ENCODE measurements around the gene MC3R. TPM values are rescaled to one million over a fixed set of nuclear protein-coding genes. Genes with fewer than 3 reads are reported as not detected.

The MC3R gene
- total RNA-seq, 1 donor from 2014 or later, result not detected

DNA sequence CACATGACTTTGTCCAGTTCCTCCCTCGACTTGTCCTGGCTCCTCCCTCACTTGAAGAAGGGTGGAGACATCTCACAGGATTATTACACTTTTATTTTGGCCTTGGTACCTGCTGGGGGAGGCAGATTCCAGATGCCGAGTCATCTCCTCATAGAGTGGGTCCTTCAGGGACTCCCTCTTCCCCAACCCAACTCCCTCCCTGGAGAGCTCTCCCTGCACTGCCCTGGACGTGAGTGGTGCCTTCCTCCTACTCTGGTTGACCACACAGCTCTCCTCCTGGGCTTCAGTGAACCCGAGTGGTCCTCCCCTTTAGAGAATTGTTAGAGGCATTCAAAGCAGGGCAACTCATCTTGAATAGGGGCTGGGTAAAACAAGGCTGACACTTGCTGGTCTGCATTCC lies 40.9 kb upstream of the MC3R start:
- H3K4me1 ChIP-seq, result no peaks in the 10 kb centered on the region
- H3K27ac ChIP-seq, result no peak overlapping the region
- H3K9me3 ChIP-seq, result no peaks in the 10 kb centered on the region
- no peaks in the 10 kb centered on the region for H3K36me3 ChIP-seq
- H3K4me3 ChIP-seq, result no peak overlapping the region
- no peak for ATAC-seq
- peaks cover 3% of the 10 kb centered on the region for H3K27me3 ChIP-seq (ENCODE audit: low read depth)
- no peak for DNase-seq
- intact Hi-C loops (cut with DNase I), result no loop called here
- TF ChIP-seq, protein P1, sequence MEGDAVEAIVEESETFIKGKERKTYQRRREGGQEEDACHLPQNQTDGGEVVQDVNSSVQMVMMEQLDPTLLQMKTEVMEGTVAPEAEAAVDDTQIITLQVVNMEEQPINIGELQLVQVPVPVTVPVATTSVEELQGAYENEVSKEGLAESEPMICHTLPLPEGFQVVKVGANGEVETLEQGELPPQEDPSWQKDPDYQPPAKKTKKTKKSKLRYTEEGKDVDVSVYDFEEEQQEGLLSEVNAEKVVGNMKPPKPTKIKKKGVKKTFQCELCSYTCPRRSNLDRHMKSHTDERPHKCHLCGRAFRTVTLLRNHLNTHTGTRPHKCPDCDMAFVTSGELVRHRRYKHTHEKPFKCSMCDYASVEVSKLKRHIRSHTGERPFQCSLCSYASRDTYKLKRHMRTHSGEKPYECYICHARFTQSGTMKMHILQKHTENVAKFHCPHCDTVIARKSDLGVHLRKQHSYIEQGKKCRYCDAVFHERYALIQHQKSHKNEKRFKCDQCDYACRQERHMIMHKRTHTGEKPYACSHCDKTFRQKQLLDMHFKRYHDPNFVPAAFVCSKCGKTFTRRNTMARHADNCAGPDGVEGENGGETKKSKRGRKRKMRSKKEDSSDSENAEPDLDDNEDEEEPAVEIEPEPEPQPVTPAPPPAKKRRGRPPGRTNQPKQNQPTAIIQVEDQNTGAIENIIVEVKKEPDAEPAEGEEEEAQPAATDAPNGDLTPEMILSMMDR (IDR thresholded peaks at IDR 0.05), result no peak

DNA sequence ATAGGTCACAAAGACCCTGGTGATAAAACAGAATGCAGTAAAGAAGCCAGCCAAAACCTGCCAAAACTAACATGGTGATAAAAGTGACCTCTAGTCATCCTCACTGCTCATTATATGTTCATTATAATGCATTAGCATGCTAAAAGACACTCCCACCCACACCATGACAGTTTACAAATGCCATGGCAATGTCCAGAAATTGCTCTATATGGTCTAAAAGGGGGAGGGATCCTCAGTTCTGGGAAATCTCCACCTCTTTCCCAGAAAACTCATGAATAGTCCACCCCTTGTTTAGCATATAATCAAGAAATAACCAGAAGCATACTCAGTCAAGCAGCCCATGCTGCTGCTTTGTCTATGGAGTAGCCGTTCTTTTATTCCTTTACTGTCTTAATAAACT lies 40.4 kb upstream of the MC3R start:
- peaks cover 3% of the 10 kb centered on the region for H3K27me3 ChIP-seq (ENCODE audit: low read depth)
- H3K9me3 ChIP-seq, result no peaks in the 10 kb centered on the region
- no peaks in the 10 kb centered on the region for H3K4me1 ChIP-seq
- no peak overlapping the region for H3K4me3 ChIP-seq
- no peak for ATAC-seq
- H3K36me3 ChIP-seq, result no peaks in the 10 kb centered on the region
- no peak for DNase-seq
- H3K27ac ChIP-seq, result no peak overlapping the region
- TF ChIP-seq, protein P1 (IDR thresholded peaks at IDR 0.05), result no peak
- intact Hi-C loops (cut with DNase I), result no loop called here

DNA sequence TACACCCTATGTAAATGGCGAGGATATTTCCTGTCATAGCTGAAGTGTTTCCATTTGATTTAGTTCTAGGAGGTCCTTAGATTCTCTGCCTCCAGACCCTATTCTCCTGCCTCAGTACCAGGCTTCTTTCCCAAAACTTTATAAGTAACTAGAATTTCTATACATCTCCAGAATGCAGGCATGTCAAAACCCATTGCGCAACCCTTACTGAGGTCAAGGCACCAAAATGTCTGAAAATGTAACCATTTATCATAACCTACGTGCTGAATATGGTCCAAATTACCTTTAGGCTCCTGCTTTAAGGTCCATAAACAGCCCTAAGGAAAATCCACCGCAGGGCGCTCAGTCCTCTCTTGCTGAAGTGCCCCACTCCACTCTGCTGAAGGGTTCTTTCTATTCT lies 37.5 kb upstream of the MC3R start:
- DNase-seq (no peak), ATAC-seq (no peak)
- H3K9me3 ChIP-seq, result no peaks in the 10 kb centered on the region
- no peak overlapping the region for H3K4me3 ChIP-seq
- H3K4me1 ChIP-seq, result no peaks in the 10 kb centered on the region
- H3K27ac ChIP-seq, result no peak overlapping the region
- TF ChIP-seq, protein P1 (IDR thresholded peaks at IDR 0.05), result no peak
- no peaks in the 10 kb centered on the region for H3K27me3 ChIP-seq (ENCODE audit: low read depth)
- intact Hi-C loops (cut with DNase I), result no loop called here
- no peaks in the 10 kb centered on the region for H3K36me3 ChIP-seq

DNA sequence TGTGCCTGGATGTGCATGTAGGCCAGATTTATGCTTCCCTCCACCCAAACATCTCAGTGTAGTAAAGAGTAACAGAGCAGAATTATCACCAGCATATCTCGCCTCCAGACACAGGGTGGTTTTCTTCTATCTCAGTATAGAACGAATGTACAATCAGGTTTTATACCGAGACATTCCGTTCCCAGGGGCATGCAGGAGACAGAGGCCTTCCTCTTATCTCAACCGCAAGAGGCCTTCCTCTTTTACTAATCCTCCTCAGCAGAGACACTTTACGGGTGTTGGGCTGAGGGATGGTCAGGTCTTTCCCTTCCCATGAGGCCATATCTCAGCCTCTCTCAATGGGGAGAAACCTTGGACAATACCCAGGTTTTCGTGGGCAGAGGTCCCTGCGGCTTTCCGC lies 36.4 kb upstream of the MC3R start:
- H3K4me3 ChIP-seq, result no peak overlapping the region
- no peak overlapping the region for H3K27ac ChIP-seq
- no peaks in the 10 kb centered on the region for H3K4me1 ChIP-seq
- H3K9me3 ChIP-seq, result no peaks in the 10 kb centered on the region
- TF ChIP-seq, protein P1 (IDR thresholded peaks at IDR 0.05), result no peak
- H3K36me3 ChIP-seq, result no peaks in the 10 kb centered on the region
- no peak for ATAC-seq
- intact Hi-C loops (cut with DNase I), result no loop called here
- no peaks in the 10 kb centered on the region for H3K27me3 ChIP-seq (ENCODE audit: low read depth)
- DNase-seq, result no peak

DNA sequence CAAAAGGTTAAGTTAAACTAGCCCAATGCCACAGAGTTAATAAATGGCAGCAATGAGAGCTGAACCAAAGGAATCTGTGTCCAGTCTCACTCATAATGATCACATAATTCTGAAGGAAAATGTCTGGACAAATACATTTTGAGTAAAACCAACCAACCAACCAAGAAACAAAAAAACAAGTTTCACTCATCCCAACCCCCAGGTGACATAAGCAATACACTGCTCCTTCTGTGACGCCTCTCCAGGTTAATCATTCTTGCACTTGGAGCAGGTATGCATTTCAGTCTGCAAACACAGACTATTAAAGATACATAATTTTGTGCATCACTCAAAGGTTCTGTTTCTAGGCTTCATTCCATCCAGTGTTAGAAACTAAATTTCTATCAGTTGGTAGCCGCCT lies 35.2 kb upstream of the MC3R start:
- H3K9me3 ChIP-seq, result no peaks in the 10 kb centered on the region
- H3K4me3 ChIP-seq, result no peak overlapping the region
- no peaks in the 10 kb centered on the region for H3K27me3 ChIP-seq (ENCODE audit: low read depth)
- H3K36me3 ChIP-seq, result no peaks in the 10 kb centered on the region
- H3K27ac ChIP-seq, result no peak overlapping the region
- DNase-seq, result no peak
- intact Hi-C loops (cut with DNase I), result no loop called here
- H3K4me1 ChIP-seq, result no peaks in the 10 kb centered on the region
- ATAC-seq, result no peak
- TF ChIP-seq, protein P1 (IDR thresholded peaks at IDR 0.05), result no peak

DNA sequence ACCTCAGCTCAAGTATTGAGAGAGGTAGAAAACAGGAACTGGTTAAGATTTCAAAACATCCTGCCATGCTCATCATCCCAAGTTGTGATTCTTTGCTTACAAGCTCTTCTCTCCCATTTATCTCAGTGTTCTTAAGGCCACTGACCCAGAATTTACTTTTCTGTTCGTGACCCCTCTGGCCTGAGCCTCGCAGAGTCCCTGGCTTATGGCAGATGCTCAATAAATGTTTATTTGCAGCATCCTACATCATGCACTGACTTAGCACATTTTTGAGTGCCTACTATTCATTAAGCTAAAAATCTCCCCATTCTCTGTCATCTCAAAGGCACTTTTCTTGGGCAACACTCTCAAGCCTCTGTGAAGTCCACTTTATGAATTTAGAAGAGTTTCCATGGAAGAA lies 33.4 kb upstream of the MC3R start:
- no peaks in the 10 kb centered on the region for H3K4me1 ChIP-seq
- intact Hi-C loops (cut with DNase I), result no loop called here
- H3K27me3 ChIP-seq (ENCODE audit: low read depth), result peaks cover 4% of the 10 kb centered on the region
- TF ChIP-seq, protein P1 (IDR thresholded peaks at IDR 0.05), result no peak
- DNase-seq, result no peak
- peaks cover 8% of the 10 kb centered on the region for H3K9me3 ChIP-seq
- ATAC-seq, result no peak
- H3K4me3 ChIP-seq, result no peak overlapping the region
- no peak overlapping the region for H3K27ac ChIP-seq
- H3K36me3 ChIP-seq, result no peaks in the 10 kb centered on the region
